Right lobe of liver (tissue), 6 donors: Measurements from ENCODE around the gene THEMIS. TPM values are rescaled to one million over a fixed set of nuclear protein-coding genes. Genes with fewer than 3 reads are reported as not detected.
"Not testable (repeated sequence)": the region's sequence is repeated elsewhere in the genome, so short reads cannot be mapped to it uniquely, and the experiment has no call there.

Experiments
- ATAC-seq, 4 donors: fragments of 200-7000 bp; cut with Tn5 transposase; one replicate each; pipeline ENCODE4 v1.9.1; 2020; ENCODE audit warnings: mild to moderate bottlenecking in 4 of 4, moderate library complexity in 4 of 4
- DNase-seq, 3 donors: peaks; one replicate each; pipeline ENCODE4 v3.0.0-alpha.2; 2020
- H3K27ac ChIP-seq, 3 donors: fragments of 200-600 bp; one replicate each; pipeline ENCODE4 v1.8.0; 2022
- H3K27me3 ChIP-seq, 2 donors: fragments of 200-600 bp; one replicate each; pipeline ENCODE4 v1.8.0; 2022
- H3K36me3 ChIP-seq, 4 donors: fragments of 200-600 bp; sonication (generic) in 1 of 4; one replicate each; pipeline versions ENCODE4 v1.5.1 to v1.8.0; 2017 to 2022; ENCODE audit warnings: control low read depth in 1 of 4
- H3K4me1 ChIP-seq, 4 donors: fragments of 200-600 bp; sonication (generic) in 1 of 4; one replicate each; pipeline versions ENCODE4 v1.5.1 to v1.8.0; 2017 to 2022; ENCODE audit warnings: control low read depth in 1 of 4
- H3K4me3 ChIP-seq, 3 donors: fragments of 200-600 bp; one replicate each; pipeline ENCODE4 v1.8.0; 2022
- H3K9me3 ChIP-seq, 4 donors: fragments of 200-600 bp; sonication (generic) in 1 of 4; one replicate each; pipeline versions ENCODE4 v1.5.1 to v1.8.0; 2017 to 2022; ENCODE audit warnings: control low read depth in 1 of 4
- POLR2A ChIP-seq: fragments of 450-650 bp; IDR thresholded peaks from one replicate; pipeline ENCODE4 v1.6.1; 2017; ENCODE audit warnings: antibody characterized with exemption, mild to moderate bottlenecking
- WGBS: methylation state at CpG from one replicate; pipeline ENCODE4 v1.1.6; 2018; ENCODE audit warnings: low coverage, low lambda C conversion rate; ENCODE audit not compliant: insufficient coverage; ENCODE audit errors: missing lambda C conversion rate; 5-methylcytosine and 5-hydroxymethylcytosine counted together
- intact Hi-C, 2 donors: fragments of 100-400 bp; cut with DNase I; formaldehyde crosslinking; loops; one replicate each; pipeline versions ENCODE4 v1.11.2 to v1.14.1; 2022
- small RNA-seq, 2 experiments: library from RNA; depleted of rRNA; stranded (forward); fragments of <200 nt; gene quantifications; one replicate each; pipeline ENCODE3, GENCODE V24; 2016
- total RNA-seq, 6 experiments: library from RNA; depleted of rRNA in 2 of 6; stranded (reverse); fragments of >200 nt in 2 of 6; fragmentation: NEBNext Ultra II Directional in 3 of 6; extraction: Animal tissue kit (Norgen Biotek cat#: 25700) in 3 of 6; gene quantifications; one replicate each; pipeline versions ENCODE4 v1.1.0 to v1.2.4, GENCODE V29; 2016 to 2023
- TF ChIP-seq, protein P1 (sequence below), 4 donors: fragments of 200-600 bp in 3 of 4; fragments of 450-650 bp in 1 of 4; IDR thresholded peaks; one replicate each; pipeline versions ENCODE4 v1.5.1 to v1.8.0; 2016 to 2022; ENCODE audit warnings: antibody characterized with exemption in 4 of 4, mild to moderate bottlenecking in 2 of 4
- donor health status: DM: no; HTN: yes; CAD: no.
- donor health status: DM: no; HTN: no; CAD: no.
- donor health status: DM: no; HTN: no; CAD: no.
- donor health status: DM: no; HTN: yes; CAD: no.
- donor health status: DM: no; HTN: yes; CAD: no.

Gene THEMIS
- total RNA-seq, 6 experiments from 2014 or later: 0.09 to 0.61 (median 0.17) TPM; not detected in 1

DNA sequence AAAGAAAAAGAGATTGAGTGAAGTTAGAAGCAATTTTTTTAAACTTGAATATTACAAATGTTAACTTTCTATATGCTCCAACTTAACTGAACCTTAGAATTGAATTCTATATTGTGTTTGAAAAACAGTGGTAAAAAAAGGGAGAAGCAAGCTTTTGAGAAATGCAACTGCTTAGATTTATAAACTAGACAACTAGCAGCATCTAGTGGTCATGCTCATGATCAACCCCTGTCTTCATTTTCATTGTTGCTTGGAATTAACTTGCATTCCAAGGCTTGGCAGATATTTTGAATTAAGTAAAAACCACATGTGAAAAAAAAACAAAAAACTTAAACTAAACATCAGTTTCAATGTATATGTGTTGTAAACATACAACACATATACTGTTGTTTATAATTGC is 210.8 kb downstream of the THEMIS start:
- DNase-seq: no peak
- Histone ChIP-seq H3K27me3 (no peaks in the 10 kb centered on the region), H3K4me3 (no peak overlapping the region), H3K27ac (no peak overlapping the region), H3K4me1 (no peaks in the 10 kb centered on the region), H3K9me3 (no peaks in the 10 kb centered on the region), H3K36me3 (no peaks in the 10 kb centered on the region)
- TF ChIP-seq POLR2A: no peak
- TF ChIP-seq, protein P1, sequence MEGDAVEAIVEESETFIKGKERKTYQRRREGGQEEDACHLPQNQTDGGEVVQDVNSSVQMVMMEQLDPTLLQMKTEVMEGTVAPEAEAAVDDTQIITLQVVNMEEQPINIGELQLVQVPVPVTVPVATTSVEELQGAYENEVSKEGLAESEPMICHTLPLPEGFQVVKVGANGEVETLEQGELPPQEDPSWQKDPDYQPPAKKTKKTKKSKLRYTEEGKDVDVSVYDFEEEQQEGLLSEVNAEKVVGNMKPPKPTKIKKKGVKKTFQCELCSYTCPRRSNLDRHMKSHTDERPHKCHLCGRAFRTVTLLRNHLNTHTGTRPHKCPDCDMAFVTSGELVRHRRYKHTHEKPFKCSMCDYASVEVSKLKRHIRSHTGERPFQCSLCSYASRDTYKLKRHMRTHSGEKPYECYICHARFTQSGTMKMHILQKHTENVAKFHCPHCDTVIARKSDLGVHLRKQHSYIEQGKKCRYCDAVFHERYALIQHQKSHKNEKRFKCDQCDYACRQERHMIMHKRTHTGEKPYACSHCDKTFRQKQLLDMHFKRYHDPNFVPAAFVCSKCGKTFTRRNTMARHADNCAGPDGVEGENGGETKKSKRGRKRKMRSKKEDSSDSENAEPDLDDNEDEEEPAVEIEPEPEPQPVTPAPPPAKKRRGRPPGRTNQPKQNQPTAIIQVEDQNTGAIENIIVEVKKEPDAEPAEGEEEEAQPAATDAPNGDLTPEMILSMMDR (IDR thresholded peaks at IDR 0.05): peak in 3 of 4 donors; percentile 34 to 42 (median 36)
- peak in 1 of 4 donors; percentile 39 for ATAC-seq
- intact Hi-C loops: no loop called here

DNA sequence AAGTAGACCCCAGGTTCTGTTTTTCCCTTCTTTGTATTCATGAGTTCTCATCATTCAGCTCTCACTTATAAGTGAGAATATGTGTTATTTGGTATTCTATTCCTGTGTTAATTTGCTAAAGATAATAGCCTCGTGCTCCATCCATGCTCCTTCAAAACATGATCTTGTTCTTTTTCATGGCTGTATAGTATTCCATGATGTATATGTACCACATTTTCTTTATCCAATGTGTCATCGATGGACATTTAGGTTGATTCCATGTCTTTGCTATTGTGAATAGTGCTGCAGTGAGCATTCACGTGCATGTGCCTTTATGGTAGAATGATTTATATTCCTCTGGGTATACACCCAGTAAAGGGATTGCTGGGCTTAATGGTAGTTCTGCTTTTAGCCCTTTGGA is 213.4 kb downstream of the THEMIS start:
- intact Hi-C loops, H3K27me3 ChIP-seq, DNase-seq, H3K36me3 ChIP-seq, ATAC-seq, H3K9me3 ChIP-seq, H3K4me1 ChIP-seq, H3K4me3 ChIP-seq, H3K27ac ChIP-seq: not testable (repeated sequence)
- WGBS: 77% methylated on average over 3 of the region's 3 CpGs

DNA sequence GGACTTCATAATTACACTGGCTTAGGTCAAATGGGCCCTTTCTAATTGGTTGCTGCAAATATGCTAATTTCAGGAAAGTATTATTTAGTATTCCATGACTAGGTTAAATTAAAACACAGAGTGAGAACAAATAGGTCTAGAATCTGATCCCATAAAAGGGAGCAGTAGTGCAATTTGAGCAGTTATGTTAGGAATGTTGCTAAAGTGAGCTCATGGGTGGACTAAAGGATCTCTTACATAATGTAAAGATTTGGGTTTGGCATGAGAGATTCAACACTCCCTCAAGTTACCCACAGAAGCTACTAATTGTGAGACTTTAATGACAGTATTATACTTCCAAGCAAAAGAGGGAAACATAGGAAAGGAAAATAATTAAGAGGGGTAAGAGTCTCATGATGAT is 214.8 kb downstream of the THEMIS start:
- H3K36me3 ChIP-seq: no peaks in the 10 kb centered on the region
- H3K4me3 ChIP-seq: no peak overlapping the region
- H3K27ac ChIP-seq: no peak overlapping the region
- DNase-seq (no peak), ATAC-seq (no peak)
- intact Hi-C loops: no loop called here
- no peaks in the 10 kb centered on the region for H3K27me3 ChIP-seq
- no peaks in the 10 kb centered on the region for H3K4me1 ChIP-seq
- no peak for TF ChIP-seq POLR2A
- TF ChIP-seq, protein P1 (IDR thresholded peaks at IDR 0.05): no peak
- no peaks in the 10 kb centered on the region for H3K9me3 ChIP-seq

DNA sequence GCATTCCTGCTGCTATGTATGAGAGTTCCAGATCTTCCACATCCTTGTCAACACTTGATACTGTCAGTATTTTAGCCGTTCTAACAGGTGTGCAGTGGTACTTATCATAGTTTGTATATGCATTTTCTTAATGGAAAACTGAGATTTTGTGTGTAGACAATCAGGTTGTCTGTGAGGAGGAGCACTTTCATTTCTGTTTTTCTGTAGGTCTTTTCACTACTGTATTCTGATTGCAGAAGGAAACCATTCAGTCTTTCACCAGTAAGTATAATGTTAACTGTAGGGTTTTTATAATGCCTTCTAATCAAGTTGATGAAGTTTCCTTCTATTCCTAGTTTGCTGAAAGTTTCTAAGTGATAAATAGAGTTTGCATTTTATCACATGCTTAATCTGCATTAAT is 216.4 kb downstream of the THEMIS start:
- no peak for TF ChIP-seq POLR2A
- TF ChIP-seq, protein P1 (IDR thresholded peaks at IDR 0.05): no peak
- ATAC-seq (no peak), DNase-seq (no peak)
- no peaks in the 10 kb centered on the region for H3K4me1 ChIP-seq
- intact Hi-C loops: no loop called here
- H3K9me3 ChIP-seq: no peaks in the 10 kb centered on the region
- H3K27me3 ChIP-seq: no peaks in the 10 kb centered on the region
- H3K4me3 ChIP-seq: no peak overlapping the region
- WGBS: 33% methylated on average over 1 of the region's 1 CpG
- no peak overlapping the region for H3K27ac ChIP-seq
- no peaks in the 10 kb centered on the region for H3K36me3 ChIP-seq

Small RNA genes within 50 kb of the gene (small RNA-seq; reads per million reads assigned to genes)
- 0 reads per million in 2 experiments for gene MRPS17P5
